CD1c-positive myeloid dendritic cell (primary cell): ENCODE measurements around the gene TLR1.
"Not testable (repeated sequence)": the region's sequence is repeated elsewhere in the genome, so short reads cannot be mapped to it uniquely, and the experiment has no call there.

ENCODE experiments used
- DNase-seq: peaks from one replicate; pipeline ENCODE4 v3.0.0-alpha.2; 2016; ENCODE audit errors: extremely low spot score

TLR1 gene

GRCh38 chr4:38777925-38778324 is 26.7 kb downstream of the TLR1 start:
- not testable (repeated sequence) for DNase-seq

DNA sequence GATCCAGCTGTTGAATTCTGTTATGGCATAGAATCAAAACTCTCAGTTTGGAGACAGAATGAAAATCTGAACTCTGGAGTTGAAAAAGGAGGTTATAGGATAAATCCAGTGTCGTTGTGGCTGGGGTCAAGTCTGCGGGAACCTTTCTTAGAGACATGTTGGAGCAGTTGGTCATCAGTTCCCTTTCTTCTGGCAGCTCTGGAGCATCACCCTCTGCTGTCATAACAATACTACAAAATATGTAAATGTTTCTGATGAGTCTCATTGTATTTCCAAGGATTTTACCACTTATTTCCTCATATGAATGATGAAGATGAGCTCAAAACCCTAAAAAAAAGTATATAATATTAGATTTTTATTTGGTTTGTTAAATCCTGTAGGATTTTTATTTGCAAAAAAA is 29.3 kb downstream of the TLR1 start:
- DNase-seq = peak; percentile 33

DNA sequence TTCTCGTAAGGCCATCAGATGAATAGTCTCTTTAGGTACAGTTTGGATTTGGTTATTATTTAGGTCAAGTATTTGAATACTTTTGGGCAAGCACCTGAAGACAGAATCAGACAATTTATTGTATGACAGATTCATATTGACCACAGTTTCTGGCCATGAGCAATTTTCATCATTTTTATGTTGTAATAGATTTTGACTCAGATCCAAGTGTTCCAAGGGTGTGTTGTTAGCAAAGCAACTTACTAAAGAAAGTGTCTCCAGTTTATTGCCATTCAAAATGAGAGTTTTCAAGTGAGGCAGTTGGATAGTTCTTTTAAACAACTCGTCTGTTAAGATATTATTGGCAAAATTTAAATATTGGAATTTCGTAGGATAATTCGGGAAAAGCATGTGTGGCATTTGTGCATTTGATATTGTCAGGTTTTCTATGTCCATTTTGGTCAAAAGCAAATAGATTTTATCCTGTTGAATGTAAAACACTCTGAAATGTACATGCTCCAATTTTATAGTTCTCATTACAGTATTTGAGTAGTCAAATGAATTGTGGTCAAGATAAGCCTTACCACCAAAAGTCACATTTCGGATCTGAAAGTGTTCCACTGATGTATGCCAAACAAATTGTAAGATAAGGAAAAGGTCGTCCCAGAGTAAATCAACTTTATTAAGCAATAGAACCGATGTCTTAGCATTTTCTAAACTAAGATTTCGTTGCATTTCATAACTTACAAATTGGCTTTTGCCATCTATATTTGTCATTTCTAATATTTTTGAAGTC is 30.2 kb downstream of the TLR1 start:
- DNase-seq = no peak

DNA sequence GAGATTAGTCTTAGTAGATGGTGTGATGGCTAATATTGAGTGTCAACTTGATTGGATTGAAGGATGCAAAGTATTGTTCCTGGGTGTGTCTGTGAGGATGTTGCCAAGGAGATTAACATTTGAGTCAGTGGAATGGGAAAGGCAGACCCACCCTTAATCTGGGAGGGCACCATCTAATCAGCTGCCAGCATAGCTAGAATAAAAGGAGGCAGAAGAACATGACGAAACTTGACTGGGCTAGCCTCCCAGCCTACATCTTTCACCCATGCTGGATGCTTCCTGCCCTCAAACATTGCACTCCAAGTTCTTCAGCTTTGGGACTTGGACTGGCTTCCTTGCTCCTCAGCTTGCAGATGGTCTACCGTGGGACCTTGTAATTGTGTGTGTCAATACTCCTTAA is 34.3 kb downstream of the TLR1 start:
- not testable (repeated sequence) for DNase-seq

DNA sequence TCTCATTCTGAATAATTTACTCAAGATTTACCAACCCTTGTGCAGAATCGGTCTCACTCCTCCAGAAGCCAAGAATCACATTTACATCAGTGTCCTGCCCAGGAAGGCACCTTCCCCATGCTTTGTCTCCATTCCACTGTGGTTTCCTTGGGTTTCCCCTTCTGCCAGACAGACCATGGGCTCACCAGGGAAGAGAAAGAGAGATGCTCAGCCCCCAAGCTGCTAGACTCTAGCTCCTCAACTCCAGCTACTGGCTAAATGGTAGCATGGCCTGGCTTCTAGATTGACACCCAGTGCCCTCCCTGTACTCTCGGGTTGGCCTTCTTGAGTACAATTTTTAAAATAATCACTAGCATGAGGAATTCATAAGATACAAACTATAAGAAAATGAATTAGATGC is 34.7 kb downstream of the TLR1 start:
- no peak for DNase-seq

- DNase-seq = no peak
Observed at GRCh38 chr4:38769441-38769840, 35.1 kb downstream of the TLR1 start.

DNA sequence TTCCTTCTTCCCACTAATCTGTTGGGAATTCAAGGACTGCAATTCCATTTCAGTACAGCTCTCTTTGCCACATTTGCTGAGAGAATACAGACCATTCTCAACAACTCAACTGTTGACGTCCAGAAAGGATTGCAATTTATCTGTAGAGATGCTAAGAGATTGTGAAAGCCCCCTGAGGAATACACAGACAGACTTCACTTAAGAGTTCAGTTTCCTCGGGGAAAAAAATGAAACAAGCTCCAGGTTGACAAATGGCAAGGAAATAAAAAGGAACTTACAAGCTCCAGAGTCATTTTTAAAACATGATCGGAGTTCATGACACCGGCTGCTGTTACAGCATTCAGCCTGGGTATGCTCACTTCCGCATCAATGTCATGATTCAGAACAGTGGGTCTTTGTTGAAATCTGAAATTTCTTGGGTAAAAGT is 35.6 kb downstream of the TLR1 start:
- peak; percentile 75 for DNase-seq

DNA sequence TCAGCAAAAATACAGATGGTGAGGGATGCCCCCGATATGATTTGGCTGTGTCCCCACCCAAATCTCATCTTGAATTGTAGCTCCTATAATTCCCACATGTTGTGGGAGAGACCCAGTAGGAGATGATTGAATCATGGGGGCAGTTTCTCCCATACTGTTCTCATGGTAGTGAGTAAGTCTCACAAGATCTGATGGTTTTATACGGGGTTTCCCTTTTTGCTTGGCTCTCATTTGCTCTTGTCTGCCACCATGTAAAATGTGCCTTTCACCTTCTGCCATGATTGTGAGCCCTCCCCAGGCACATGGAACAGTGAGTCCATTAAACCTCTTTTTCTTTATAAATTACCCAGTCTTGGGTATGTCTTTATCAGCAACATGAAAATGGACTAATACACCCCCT is 37.7 kb downstream of the TLR1 start:
- DNase-seq = not testable (repeated sequence)

DNA sequence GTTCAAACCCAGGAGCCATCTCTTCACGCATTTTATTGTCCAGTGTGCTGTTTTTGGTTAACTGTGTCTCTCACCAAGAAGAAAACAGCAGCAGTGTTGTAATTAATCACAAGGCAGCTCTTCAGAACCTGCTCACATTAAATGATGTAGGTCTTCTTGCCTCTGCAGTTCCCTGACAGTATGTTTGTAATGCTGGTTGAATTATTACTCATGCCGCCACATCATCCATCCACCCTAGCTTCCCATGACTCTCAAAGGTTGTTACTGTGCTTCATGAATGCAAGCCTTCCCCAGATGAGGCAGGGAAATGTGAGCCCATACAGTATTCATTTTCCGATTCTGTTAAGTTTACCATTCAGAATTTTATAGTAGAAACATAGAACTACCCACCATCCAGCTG is 39.2 kb downstream of the TLR1 start:
- DNase-seq = no peak

DNA sequence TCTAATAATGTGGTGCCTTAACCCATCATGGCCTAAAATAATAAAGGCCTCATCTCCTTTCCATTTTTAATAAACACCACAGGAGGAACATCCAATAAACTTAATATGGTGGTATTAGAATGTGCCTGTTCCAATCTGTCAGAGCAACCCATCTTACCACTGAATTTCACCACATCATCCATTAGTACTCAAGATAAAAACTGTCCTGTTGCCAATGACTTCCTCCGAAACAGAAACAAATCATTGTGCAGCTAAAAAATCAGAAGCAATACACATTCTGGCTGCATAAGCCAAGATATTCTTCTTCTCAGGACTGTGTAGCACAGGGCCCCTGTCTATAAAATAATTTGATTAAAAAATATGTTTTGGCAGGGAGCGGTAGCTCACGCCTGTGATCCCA is 40.3 kb downstream of the TLR1 start:
- no peak for DNase-seq

DNA sequence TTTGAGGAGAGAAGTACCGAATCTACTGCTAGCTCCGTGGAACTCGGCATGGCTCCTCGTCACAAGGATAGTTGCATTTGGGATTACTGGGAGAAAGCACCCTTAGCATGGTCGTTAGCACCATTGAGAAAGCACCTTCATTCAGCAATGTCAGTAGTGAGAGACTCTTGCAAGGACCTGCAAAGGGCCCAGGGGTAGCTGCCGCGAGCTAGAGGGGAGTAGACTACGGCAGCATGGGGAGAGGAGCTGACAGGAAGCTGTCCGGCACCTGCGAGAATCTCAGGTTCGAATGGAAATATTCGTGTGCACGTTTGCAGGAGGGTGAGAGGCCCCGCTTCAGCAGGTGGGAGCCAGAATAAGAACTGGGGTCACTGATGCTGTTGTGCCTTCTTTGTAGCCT is 42.0 kb downstream of the TLR1 start:
- DNase-seq = no peak

GRCh38 chr4:38759790-38760122 is 44.8 kb downstream of the TLR1 start:
- DNase-seq = no peak

DNA sequence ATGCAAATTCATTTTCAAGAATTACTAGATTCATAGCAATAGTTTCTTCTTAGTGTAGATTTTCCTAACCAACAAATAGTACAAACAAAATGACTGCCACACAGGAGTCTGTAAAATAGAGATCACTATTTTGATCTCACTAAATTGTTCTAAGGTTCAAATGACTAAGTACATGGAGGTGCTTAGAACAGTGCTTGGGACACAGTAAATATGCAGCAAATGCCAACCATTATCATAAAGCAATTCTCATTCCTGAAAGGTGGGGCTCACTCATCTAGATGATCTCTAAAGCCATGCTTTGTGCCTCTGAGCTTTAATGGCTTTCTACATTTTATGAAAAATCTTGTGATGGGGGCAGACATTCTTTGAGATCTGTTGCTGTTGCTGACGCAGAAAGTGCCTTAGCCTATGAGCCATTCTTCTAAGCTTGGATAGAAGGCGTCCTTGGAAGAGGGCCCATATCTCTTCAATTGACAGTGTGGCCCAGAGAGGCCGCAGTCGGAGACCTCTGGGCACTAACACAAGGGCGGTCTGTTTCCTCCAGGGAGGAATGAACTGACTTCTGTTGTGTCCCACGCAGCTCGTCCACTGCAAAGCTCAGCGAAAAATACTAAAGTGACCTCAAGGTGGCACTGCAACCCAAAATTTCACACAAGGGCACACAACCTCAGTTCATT is 45.3 kb downstream of the TLR1 start:
- DNase-seq = peak; percentile 83

GRCh38 chr4:38757945-38758600 is 46.5 kb downstream of the TLR1 start:
- no peak for DNase-seq

GRCh38 chr4:38752941-38753806 is 51.4 kb downstream of the TLR1 start:
- DNase-seq = no peak

DNA sequence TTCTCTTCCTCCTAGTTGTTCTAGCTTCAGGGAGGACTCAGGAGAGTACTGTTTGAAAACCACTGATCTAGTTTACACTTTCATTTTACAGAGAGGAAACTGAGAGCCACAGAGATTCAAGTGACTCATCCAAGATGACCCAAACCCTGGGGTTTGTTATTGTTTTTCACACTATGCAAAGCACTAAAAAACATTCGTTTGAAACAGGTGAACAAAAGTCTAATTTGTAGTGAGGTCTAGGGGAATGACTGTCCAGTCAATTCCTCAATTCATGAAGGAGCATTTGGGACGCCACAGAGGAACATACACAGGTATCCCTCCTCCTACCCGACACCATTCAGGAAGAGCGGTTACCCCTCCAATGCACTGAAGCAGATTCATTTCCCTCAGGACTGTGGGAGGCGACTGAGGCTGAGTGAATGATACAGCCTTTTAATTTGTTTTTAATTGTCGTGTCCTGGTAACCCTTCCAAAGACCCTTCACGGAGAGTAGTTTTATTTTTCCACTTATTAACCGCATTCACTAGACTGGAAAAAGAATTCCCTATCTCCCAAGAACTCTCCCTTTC is 52.1 kb downstream of the TLR1 start:
- DNase-seq = peak; percentile 24

GRCh38 chr4:38751341-38752010 is 53.1 kb downstream of the TLR1 start:
- no peak for DNase-seq

GRCh38 chr4:38749336-38749735 is 55.3 kb downstream of the TLR1 start:
- DNase-seq = no peak

GRCh38 chr4:38747629-38748028 is 57.0 kb downstream of the TLR1 start:
- DNase-seq = no peak
